HepG2 (cell line): ENCODE data around the gene KLHL18. TPM values are rescaled to one million over a fixed set of nuclear protein-coding genes. Genes with fewer than 3 reads are reported as not detected.
A peak's percentile ranks its signal among the peaks of the same experiment; 100 is the strongest.

Experiments
- CBX1 ChIP-seq: IDR thresholded peaks from one replicate; pipeline ENCODE4 v1.6.1; 2016; ENCODE audit warnings: antibody characterized with exemption, low read depth
- CHD4 ChIP-seq: fragments of 200-600 bp; sonication (generic); IDR thresholded peaks from 2 replicates; pipeline ENCODE4 v1.7.0; 2017; ENCODE audit warnings: mild to moderate bottlenecking, low read length, borderline replicate concordance
- ETV5 ChIP-seq: IDR thresholded peaks from 2 replicates; pipeline ENCODE4 v1.6.1; 2018; ENCODE audit warnings: missing biosample characterization, missing genetic modification reagents, inconsistent platforms, borderline replicate concordance
- FOXJ3 ChIP-seq: sonication (generic); formaldehyde crosslinking; IDR thresholded peaks from 2 replicates; pipeline ENCODE4 v1.4.0; 2020; ENCODE audit warnings: missing genetic modification reagents, mild to moderate bottlenecking, borderline replicate concordance
- FOXP1 ChIP-seq, 2 experiments: fragments of 450-650 bp in 1 of 2; IDR thresholded peaks; 2 replicates each; pipeline ENCODE4 v1.6.1; 2017 to 2018; ENCODE audit warnings: antibody characterized with exemption in 1 of 2
- GABPA ChIP-seq, 2 experiments: IDR thresholded peaks; 2 replicates each; pipeline ENCODE4 v1.6.1; 2011 to 2016; ENCODE audit warnings: low read depth in 2 of 2, low read length in 1 of 2, missing biosample characterization in 1 of 2, missing genetic modification characterization in 1 of 2
- GATAD2A ChIP-seq: IDR thresholded peaks from 2 replicates; pipeline ENCODE4 v1.6.1; 2016
- NR2F2 ChIP-seq: IDR thresholded peaks from 2 replicates; pipeline ENCODE4 v1.6.1; 2012; ENCODE audit warnings: low read depth, inconsistent platforms, borderline replicate concordance
- PAXIP1 ChIP-seq: sonication (generic); formaldehyde crosslinking; conservative IDR thresholded peaks from 2 replicates; pipeline ENCODE4 v1.4.0; 2020; ENCODE audit warnings: mild to moderate bottlenecking, missing genetic modification reagents, moderate library complexity
- POLR2AphosphoS5 ChIP-seq: IDR thresholded peaks from 2 replicates; pipeline ENCODE4 v1.6.1; 2012; ENCODE audit warnings: low read depth, low read length
- SOX6 ChIP-seq, 2 experiments: fragments of 450-650 bp in 1 of 2; sonication (generic) in 1 of 2; formaldehyde crosslinking in 1 of 2; IDR thresholded peaks; 2 replicates each; pipeline versions ENCODE4 v1.4.0 to v1.6.1; 2017 to 2020; ENCODE audit warnings: antibody characterized with exemption in 1 of 2, mild to moderate bottlenecking in 1 of 2, missing genetic modification reagents in 1 of 2
- TFDP1 ChIP-seq: IDR thresholded peaks from 2 replicates; pipeline ENCODE4 v1.6.1; 2016; ENCODE audit warnings: missing compliant biosample characterization, missing genetic modification reagents, borderline replicate concordance
- XBP1 ChIP-seq: sonication (generic); formaldehyde crosslinking; IDR thresholded peaks from 2 replicates; pipeline ENCODE4 v1.5.0; 2020; ENCODE audit warnings: missing genetic modification reagents
- ZBTB21 ChIP-seq: sonication (generic); formaldehyde crosslinking; IDR thresholded peaks from 2 replicates; pipeline ENCODE4 v1.4.0; 2020; ENCODE audit warnings: missing genetic modification reagents
- ZBTB38 ChIP-seq: sonication (generic); formaldehyde crosslinking; IDR thresholded peaks from 2 replicates; pipeline ENCODE4 v1.5.1; 2020; ENCODE audit warnings: mild to moderate bottlenecking, missing genetic modification reagents
- ZC3H13 ChIP-seq: sonication (generic); formaldehyde crosslinking; IDR thresholded peaks from 2 replicates; pipeline ENCODE4 v1.8.1; 2023; ENCODE audit warnings: mild to moderate bottlenecking, missing genetic modification reagents, moderate library complexity
- ZNF3 ChIP-seq: IDR thresholded peaks from 2 replicates; pipeline ENCODE4 v1.7.0; 2017; ENCODE audit warnings: inconsistent platforms
- ZNF317 ChIP-seq: sonication (generic); formaldehyde crosslinking; IDR thresholded peaks from 2 replicates; pipeline ENCODE4 v1.5.0; 2020; ENCODE audit warnings: mild to moderate bottlenecking, missing genetic modification reagents
- ZNF335 ChIP-seq: sonication (generic); formaldehyde crosslinking; IDR thresholded peaks from 2 replicates; pipeline ENCODE4 v1.4.0; 2020; ENCODE audit warnings: missing genetic modification reagents
- ZNF460 ChIP-seq: sonication (generic); formaldehyde crosslinking; IDR thresholded peaks from 2 replicates; pipeline ENCODE4 v1.5.1; 2020; ENCODE audit warnings: missing genetic modification reagents, mild to moderate bottlenecking, borderline replicate concordance
- ZNF510 ChIP-seq: sonication (generic); formaldehyde crosslinking; IDR thresholded peaks from 2 replicates; pipeline ENCODE4 v1.4.0; 2020; ENCODE audit warnings: low read depth, mild to moderate bottlenecking, missing genetic modification reagents
- ZNF644 ChIP-seq: IDR thresholded peaks from 2 replicates; pipeline ENCODE4 v1.6.1; 2016; ENCODE audit warnings: low read depth
- ZNF883 ChIP-seq: sonication (generic); formaldehyde crosslinking; IDR thresholded peaks from 2 replicates; pipeline ENCODE4 v1.5.1; 2020; ENCODE audit warnings: mild to moderate bottlenecking, missing genetic modification reagents; ENCODE audit errors: not compliant biosample characterization
- ZXDC ChIP-seq: sonication (generic); formaldehyde crosslinking; IDR thresholded peaks from 2 replicates; pipeline ENCODE4 v1.5.0; 2020; ENCODE audit warnings: mild to moderate bottlenecking, missing genetic modification reagents
- polyA plus RNA-seq, 8 experiments: library from polyadenylated mRNA; depleted of rRNA in 3 of 8; stranded (reverse) in 7 of 8; unstranded in 1 of 8; fragments of >200 nt; fragmentation: Illumina TruSeq in 4 of 8; extraction: Trizol in 4 of 8; gene quantifications; 2 replicates each; pipeline versions ENCODE4 v1.2.1 to v1.2.3, GENCODE V29; 2011 to 2016; ENCODE audit warnings: low read depth in 4 of 8, missing spikeins in 1 of 8, mixed read lengths in 1 of 8; ENCODE audit not compliant: insufficient read depth in 1 of 8
- total RNA-seq, 5 experiments: library from RNA; depleted of rRNA; stranded (reverse); fragments of >200 nt; fragmentation: Illumina TruSeq; extraction: Trizol; gene quantifications; 2 replicates each; pipeline ENCODE4 v1.2.3, GENCODE V29; 2016; ENCODE audit warnings: low read depth in 1 of 5

Gene KLHL18
- total and polyA plus RNA-seq, 2 of the 13 experiments (the other 11 are each of a cell fraction or from before 2014, with no cell fraction given): 17.5 to 18.8 TPM

GRCh38 chr3:47379411-47379899 is 96.7 kb downstream of the KLHL18 start (continued):
- 0 out of 2 replicates have a peak, but pooled peaks have one; percentile 59 for TF ChIP-seq ZNF510 (CRISPR knock-in tag)
- peak; percentile 71 for TF ChIP-seq ZNF317
- TF ChIP-seq TFDP1: peak; percentile 89; the same call in 1 of the 2 replicates
- 0 out of 2 replicates have a peak, but pooled peaks have one; percentile 39 for TF ChIP-seq CHD4
- TF ChIP-seq GABPA (IDR thresholded peaks at IDR 0.05; ENCODE audit: low read depth, low read length): no peak
- peak; percentile 55; the same call in 1 of the 2 replicates for TF ChIP-seq GABPA (CRISPR knock-in tag; IDR thresholded peaks at IDR 0.05; ENCODE audit: low read depth)
- peak; percentile 83 for TF ChIP-seq GATAD2A (CRISPR knock-in tag)
- peak; percentile 86 for TF ChIP-seq PAXIP1
- TF ChIP-seq POLR2AphosphoS5: peak; percentile 51
- TF ChIP-seq ZXDC (CRISPR knock-in tag): 0 out of 2 replicates have a peak, but pooled peaks have one; percentile 42
- TF ChIP-seq ZBTB21 (CRISPR knock-in tag): no peak
- peak; percentile 70 for TF ChIP-seq FOXP1 (IDR thresholded peaks at IDR 0.05)
- peak; percentile 91 for TF ChIP-seq FOXP1 (CRISPR knock-in tag; IDR thresholded peaks at IDR 0.05)
- peak; percentile 70; the same call in 1 of the 2 replicates for TF ChIP-seq ZNF335 (CRISPR knock-in tag)
- TF ChIP-seq ETV5: peak; percentile 12; the same call in 1 of the 2 replicates
- TF ChIP-seq XBP1 (CRISPR knock-in tag): 0 out of 2 replicates have a peak, but pooled peaks have one; percentile 51
- 0 out of 2 replicates have a peak, but pooled peaks have one; percentile 21 for TF ChIP-seq ZNF644 (CRISPR knock-in tag)
- TF ChIP-seq ZC3H13: peak; percentile 53; the same call in 1 of the 2 replicates
- peak; percentile 23 for TF ChIP-seq CBX1
- peak; percentile 73 for TF ChIP-seq ZBTB38 (CRISPR knock-in tag)
- TF ChIP-seq ZNF3 (CRISPR knock-in tag): no peak
- peak; percentile 95 for TF ChIP-seq NR2F2
- no peak for TF ChIP-seq SOX6 (IDR thresholded peaks at IDR 0.05)
- TF ChIP-seq SOX6 (CRISPR knock-in tag; IDR thresholded peaks at IDR 0.05): peak; percentile 95
- peak; percentile 64 for TF ChIP-seq ZNF883 (CRISPR knock-in tag)
- peak; percentile 90 for TF ChIP-seq ZNF460 (CRISPR knock-in tag)
- TF ChIP-seq FOXJ3 (CRISPR knock-in tag): peak; percentile 91
